ENCODE data around the gene PIGZ. TPM values are rescaled to one million over a fixed set of nuclear protein-coding genes. Genes with fewer than 3 reads are reported as not detected.
A peak's percentile ranks its signal among the peaks of the same experiment; 100 is the strongest.
"Not testable (repeated sequence)": the region's sequence is repeated elsewhere in the genome, so short reads cannot be mapped to it uniquely, and the experiment has no call there.

PIGZ gene
- total RNA-seq, 4 donors from 2014 or later: 143 to 541 (median 233) TPM

DNA sequence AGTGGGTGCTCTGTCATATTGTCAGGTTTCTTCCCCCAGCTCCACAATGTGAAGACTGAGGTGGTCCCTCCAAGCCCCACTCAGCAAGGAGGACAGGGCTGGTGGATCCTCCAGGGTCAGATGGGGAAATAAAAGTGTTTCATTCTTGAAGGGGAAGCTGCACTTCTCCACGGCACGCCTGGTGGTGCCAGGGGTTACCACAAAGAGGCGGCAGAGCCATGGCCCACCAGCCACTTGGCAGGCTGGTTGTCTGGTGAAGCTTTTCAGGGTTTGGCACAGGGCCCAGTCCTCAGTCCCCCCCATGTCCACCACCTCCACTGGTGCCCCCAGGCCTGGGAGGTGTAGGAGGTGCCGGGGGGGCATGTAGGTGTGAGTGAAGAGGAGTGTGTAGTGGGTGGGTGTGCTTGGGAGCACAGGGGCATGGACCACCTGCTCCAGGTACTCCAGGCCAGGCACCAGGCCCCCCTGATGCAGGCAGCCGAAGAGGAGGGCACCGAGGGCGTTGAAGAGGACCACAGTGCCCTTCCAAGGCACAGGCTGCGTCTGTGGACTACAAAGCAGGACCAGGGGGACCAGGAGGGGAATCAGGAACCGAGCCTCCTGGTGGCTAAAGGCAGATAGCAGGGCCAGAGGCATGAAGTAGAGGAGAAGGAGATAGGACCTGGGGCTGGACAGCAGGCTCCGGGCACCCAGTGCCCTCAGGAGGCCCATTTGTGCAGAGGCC, 21.3 kb downstream of the PIGZ start:
- H3K9me3 ChIP-seq: no peaks in the 10 kb centered on the region
- no peak for TF ChIP-seq EP300 (IDR thresholded peaks at IDR 0.05; ENCODE audit: low read depth)
- TF ChIP-seq POLR2A (IDR thresholded peaks at IDR 0.05): no peak
- TF ChIP-seq POLR2AphosphoS5 (IDR thresholded peaks at IDR 0.05): no peak
- TF ChIP-seq, protein P1, sequence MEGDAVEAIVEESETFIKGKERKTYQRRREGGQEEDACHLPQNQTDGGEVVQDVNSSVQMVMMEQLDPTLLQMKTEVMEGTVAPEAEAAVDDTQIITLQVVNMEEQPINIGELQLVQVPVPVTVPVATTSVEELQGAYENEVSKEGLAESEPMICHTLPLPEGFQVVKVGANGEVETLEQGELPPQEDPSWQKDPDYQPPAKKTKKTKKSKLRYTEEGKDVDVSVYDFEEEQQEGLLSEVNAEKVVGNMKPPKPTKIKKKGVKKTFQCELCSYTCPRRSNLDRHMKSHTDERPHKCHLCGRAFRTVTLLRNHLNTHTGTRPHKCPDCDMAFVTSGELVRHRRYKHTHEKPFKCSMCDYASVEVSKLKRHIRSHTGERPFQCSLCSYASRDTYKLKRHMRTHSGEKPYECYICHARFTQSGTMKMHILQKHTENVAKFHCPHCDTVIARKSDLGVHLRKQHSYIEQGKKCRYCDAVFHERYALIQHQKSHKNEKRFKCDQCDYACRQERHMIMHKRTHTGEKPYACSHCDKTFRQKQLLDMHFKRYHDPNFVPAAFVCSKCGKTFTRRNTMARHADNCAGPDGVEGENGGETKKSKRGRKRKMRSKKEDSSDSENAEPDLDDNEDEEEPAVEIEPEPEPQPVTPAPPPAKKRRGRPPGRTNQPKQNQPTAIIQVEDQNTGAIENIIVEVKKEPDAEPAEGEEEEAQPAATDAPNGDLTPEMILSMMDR (IDR thresholded peaks at IDR 0.05): peak in 1 of 5 experiments; percentile 12
- peaks cover 0 to 6% (median 2%) of the 10 kb centered on the region in 4 donors for H3K36me3 ChIP-seq
- no peak overlapping the region for H3K4me3 ChIP-seq
- in situ Hi-C loops (cut with MboI; ENCODE audit: low pct_ligation_motif_present in 1 of 4, low pct_unique_long_range_greater_than_20kb in 1 of 4, low sequenced_read_pairs in 3 of 4) (no loop called here), intact Hi-C loops (cut with DNase I; ENCODE audit: low total_unique reads) (no loop called here)
- peaks cover 6 to 26% (median 10%) of the 10 kb centered on the region in 4 donors for H3K4me1 ChIP-seq
- H3K27ac ChIP-seq: no peak overlapping the region
- WGBS, 2 donors (ENCODE audit: low coverage in 1 of 2): 84% methylated on average over 10 of the region's 10 CpGs; no CpG with 5 or more reads in 1 of the 2 donors
- no peaks in the 10 kb centered on the region for H3K27me3 ChIP-seq
- DNase-seq: no peak

DNA sequence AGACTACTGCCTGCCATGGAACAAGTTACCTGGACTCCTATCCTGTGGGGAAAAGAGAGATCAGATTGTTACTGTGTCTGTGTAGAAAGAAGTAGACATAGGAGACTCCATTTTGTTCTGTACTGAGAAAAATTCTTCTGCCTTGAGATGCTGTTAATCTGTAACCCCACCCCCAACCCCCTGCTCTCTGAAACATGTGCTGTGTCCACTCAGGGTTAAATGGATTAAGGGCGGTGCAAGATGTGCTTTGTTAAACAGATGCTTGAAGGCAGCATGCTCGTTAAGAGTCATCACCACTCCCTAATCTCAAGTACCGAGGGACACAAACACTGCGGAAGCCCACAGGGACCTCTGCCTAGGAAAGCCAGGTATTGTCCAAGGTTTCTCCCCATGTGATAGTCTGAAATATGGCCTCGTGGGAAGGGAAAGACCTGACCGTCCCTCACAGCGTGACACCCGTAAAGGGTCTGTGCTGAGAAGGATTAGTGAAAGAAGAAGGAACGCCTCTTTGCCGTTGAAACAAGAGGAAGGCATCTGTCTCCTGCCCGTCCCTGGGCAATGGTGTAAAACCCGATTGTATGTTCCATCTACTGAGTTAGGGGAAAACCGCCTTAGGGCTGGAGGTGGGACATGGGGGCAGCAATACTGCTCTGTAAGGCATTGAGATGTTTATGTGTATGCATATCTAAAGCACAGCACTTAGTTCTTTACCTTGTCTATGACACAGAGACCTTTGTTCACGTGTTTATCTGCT, 24.4 kb downstream of the PIGZ start:
- H3K4me1 ChIP-seq: peaks cover 6 to 45% (median 20%) of the 10 kb centered on the region in 4 donors
- DNase-seq; in situ Hi-C loops (cut with MboI; ENCODE audit: low pct_ligation_motif_present in 1 of 4, low pct_unique_long_range_greater_than_20kb in 1 of 4, low sequenced_read_pairs in 3 of 4); H3K9me3 ChIP-seq; H3K27me3 ChIP-seq; intact Hi-C loops (cut with DNase I; ENCODE audit: low total_unique reads); H3K36me3 ChIP-seq: not testable (repeated sequence)
- WGBS, 2 donors (ENCODE audit: low coverage in 1 of 2): 40 to 69% methylated on average over 2 to 14 of the region's 14 CpGs
- H3K27ac ChIP-seq: peak overlapping the region in 2 of 4 donors; percentile 94 to 98
- peak overlapping the region in 2 of 4 donors; percentile 99 to 100 for H3K4me3 ChIP-seq

DNA sequence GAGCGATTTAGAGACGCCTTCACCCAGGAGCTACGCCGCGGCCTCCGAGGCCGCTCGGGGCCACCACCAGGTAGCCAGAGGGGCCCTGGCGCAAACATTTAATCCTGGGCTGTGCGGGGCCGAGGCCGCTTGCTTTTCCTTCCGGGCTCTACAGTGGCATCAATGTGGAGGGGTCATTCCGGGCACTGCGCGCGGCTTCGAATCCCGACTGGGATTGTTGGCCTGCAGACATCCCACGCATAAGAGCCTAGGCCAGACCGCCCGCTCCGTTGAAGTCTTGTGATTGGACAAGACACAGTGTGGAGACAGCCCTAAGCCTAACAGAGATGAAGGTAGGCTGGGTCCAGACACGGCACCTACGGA, 25.7 kb downstream of the PIGZ start:
- TF ChIP-seq EP300 (IDR thresholded peaks at IDR 0.05; ENCODE audit: low read depth): no peak
- in situ Hi-C loops (cut with MboI; ENCODE audit: low pct_ligation_motif_present in 1 of 4, low pct_unique_long_range_greater_than_20kb in 1 of 4, low sequenced_read_pairs in 3 of 4) (no loop called here), intact Hi-C loops (cut with DNase I; ENCODE audit: low total_unique reads) (no loop called here)
- Histone ChIP-seq H3K9me3 (no peaks in the 10 kb centered on the region), H3K27ac (peak overlapping the region; percentile 93 to 99 (median 96)), H3K4me1 (peaks cover 6 to 45% (median 20%) of the 10 kb centered on the region in 4 donors), H3K27me3 (no peaks in the 10 kb centered on the region), H3K4me3 (peak overlapping the region; percentile 97 to 100 (median 98)), H3K36me3 (peaks cover 0 to 11% (median 5%) of the 10 kb centered on the region in 4 donors)
- WGBS, 2 donors (ENCODE audit: low coverage in 1 of 2): 0% methylated on average over 14 of the region's 25 CpGs; no CpG with 5 or more reads in 1 of the 2 donors
- peak; percentile 50 for DNase-seq

GRCh38 chr3:196942226-196942914, 26.3 kb downstream of the PIGZ start, which contains the start of gene NCBP2:
TSS of gene NCBP2 (minus strand) at chr3:196942528. CDS start at chr3:196942503, 25 bp downstream.
- Histone ChIP-seq H3K4me3 (peak within 1 kb of the TSS; percentile 97 to 100 (median 98)), H3K36me3 (peaks cover 0 to 17% (median 7%) of the 10 kb centered on the region in 4 donors), H3K27ac (peak within 1 kb of the TSS; percentile 93 to 99 (median 96)), H3K27me3 (no peaks in the 10 kb centered on the region), H3K4me1 (peaks cover 6 to 45% (median 20%) of the 10 kb centered on the region in 4 donors), H3K9me3 (no peaks in the 10 kb centered on the region)
- peak; percentile 99 for DNase-seq
- WGBS, 2 donors (ENCODE audit: low coverage in 1 of 2): 0% methylated on average over 49 of the region's 77 CpGs; no CpG with 5 or more reads in 1 of the 2 donors
- TF ChIP-seq POLR2AphosphoS5 (IDR thresholded peaks at IDR 0.05) (peak; percentile 93 to 97 (median 97)), EP300 (IDR thresholded peaks at IDR 0.05; ENCODE audit: low read depth) (no peak), POLR2A (IDR thresholded peaks at IDR 0.05) (peak; percentile 94)
- TF ChIP-seq, protein P1 (IDR thresholded peaks at IDR 0.05): peak; percentile 38 to 91 (median 65)
- in situ Hi-C loops (cut with MboI; ENCODE audit: low pct_ligation_motif_present in 1 of 4, low pct_unique_long_range_greater_than_20kb in 1 of 4, low sequenced_read_pairs in 3 of 4): no loop called here
- intact Hi-C loops (cut with DNase I; ENCODE audit: low total_unique reads): no loop called here
